Measurements from ENCODE around the gene DHRS11.
"Not testable (repeated sequence)": the region's sequence is repeated elsewhere in the genome, so short reads cannot be mapped to it uniquely, and the experiment has no call there.

Gene DHRS11

GRCh38 chr17:36601303-36602029 is 9.8 kb downstream of the DHRS11 start, which contains the start of gene MRM1:
Gene MRM1, plus strand, starts transcription at chr17:36601583. Its CDS starts 228 bp downstream, at chr17:36601811.
- H3K27ac Mint-ChIP-seq: peak within 1 kb of the TSS; percentile 91
- peaks cover 41% of the 10 kb centered on the region for H3K4me1 Mint-ChIP-seq (ENCODE audit: low read depth)
- H3K9me3 Mint-ChIP-seq: no peaks in the 10 kb centered on the region
- H3K36me3 Mint-ChIP-seq (ENCODE audit: low read depth): peaks cover 25% of the 10 kb centered on the region
- H3K27me3 Mint-ChIP-seq: no peaks in the 10 kb centered on the region
- H3K4me3 Mint-ChIP-seq: peak within 1 kb of the TSS; percentile 92

DNA sequence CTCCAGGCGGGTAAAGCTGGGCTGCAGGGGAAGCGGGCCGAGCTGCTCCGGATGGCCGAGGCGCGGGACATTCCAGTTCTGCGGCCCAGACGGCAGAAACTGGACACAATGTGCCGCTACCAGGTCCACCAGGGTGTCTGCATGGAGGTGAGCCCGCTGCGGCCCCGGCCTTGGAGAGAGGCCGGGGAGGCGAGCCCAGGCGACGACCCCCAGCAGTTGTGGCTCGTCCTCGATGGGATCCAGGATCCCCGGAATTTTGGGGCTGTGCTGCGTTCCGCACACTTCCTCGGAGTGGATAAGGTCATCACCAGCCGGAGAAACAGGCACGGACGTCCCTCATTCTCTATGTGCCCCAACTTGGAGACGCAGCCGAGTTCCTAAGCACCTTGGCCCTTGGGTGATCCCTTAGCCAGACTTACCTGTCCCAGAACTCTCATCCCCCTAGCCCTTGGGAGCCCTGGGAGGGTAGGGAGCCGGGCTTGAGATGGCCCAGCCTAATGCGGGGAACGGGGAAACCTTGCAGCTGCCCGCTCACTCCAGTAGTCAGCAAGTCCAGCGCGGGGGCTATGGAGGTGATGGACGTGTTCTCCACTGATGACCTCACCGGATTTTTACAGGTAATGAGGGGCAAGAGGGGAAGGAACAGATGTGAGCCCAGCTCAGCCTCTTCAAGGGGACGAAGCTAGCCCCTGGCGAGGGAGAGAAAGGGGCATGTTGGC is 10.5 kb downstream of the DHRS11 start:
- no peaks in the 10 kb centered on the region for H3K9me3 Mint-ChIP-seq
- peak overlapping the region; percentile 92 for H3K4me3 Mint-ChIP-seq
- peak overlapping the region; percentile 78 for H3K27ac Mint-ChIP-seq
- peaks cover 41% of the 10 kb centered on the region for H3K4me1 Mint-ChIP-seq (ENCODE audit: low read depth)
- peaks cover 25% of the 10 kb centered on the region for H3K36me3 Mint-ChIP-seq (ENCODE audit: low read depth)
- no peaks in the 10 kb centered on the region for H3K27me3 Mint-ChIP-seq

GRCh38 chr17:36602924-36603384 is 11.3 kb downstream of the DHRS11 start:
- H3K4me1 Mint-ChIP-seq (ENCODE audit: low read depth): peaks cover 46% of the 10 kb centered on the region
- no peaks in the 10 kb centered on the region for H3K9me3 Mint-ChIP-seq
- peak overlapping the region; percentile 92 for H3K4me3 Mint-ChIP-seq
- no peaks in the 10 kb centered on the region for H3K27me3 Mint-ChIP-seq
- H3K27ac Mint-ChIP-seq: peak overlapping the region; percentile 77
- peaks cover 30% of the 10 kb centered on the region for H3K36me3 Mint-ChIP-seq (ENCODE audit: low read depth)

DNA sequence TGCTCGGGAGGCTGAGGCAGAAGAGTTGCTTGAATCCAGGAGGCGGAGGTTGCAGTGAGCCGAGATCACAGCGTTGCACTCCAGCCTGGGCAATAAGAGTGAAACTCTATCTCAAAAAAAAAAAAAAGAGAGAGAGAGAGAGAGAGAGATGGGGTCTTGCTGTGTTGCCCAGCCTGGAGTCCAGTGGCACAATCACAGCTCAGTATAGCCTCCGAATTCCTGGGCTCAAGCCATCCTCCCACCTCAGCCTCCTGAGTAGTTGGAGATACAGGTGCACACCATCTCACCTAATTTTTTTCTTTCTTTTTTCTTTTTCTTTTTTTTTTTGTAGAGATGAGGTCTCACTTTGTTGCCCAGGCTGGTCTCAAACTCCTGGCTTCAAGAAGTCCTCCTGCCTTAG is 13.3 kb downstream of the DHRS11 start:
- Mint-ChIP-seq H3K4me1 (ENCODE audit: low read depth) (peaks cover 59% of the 10 kb centered on the region), H3K4me3 (peak overlapping the region; percentile 62), H3K36me3 (ENCODE audit: low read depth) (peaks cover 38% of the 10 kb centered on the region)
- not testable (repeated sequence) for H3K27ac Mint-ChIP-seq, H3K9me3 Mint-ChIP-seq, H3K27me3 Mint-ChIP-seq

- no peak overlapping the region for H3K4me3 Mint-ChIP-seq
- peaks cover 38% of the 10 kb centered on the region for H3K36me3 Mint-ChIP-seq (ENCODE audit: low read depth)
- H3K27ac Mint-ChIP-seq: no peak overlapping the region
- no peaks in the 10 kb centered on the region for H3K27me3 Mint-ChIP-seq
- peaks cover 45% of the 10 kb centered on the region for H3K4me1 Mint-ChIP-seq (ENCODE audit: low read depth)
- H3K9me3 Mint-ChIP-seq: no peaks in the 10 kb centered on the region
Measured at GRCh38 chr17:36608280-36608679, 16.6 kb downstream of the DHRS11 start.

GRCh38 chr17:36608794-36609497 is 17.3 kb downstream of the DHRS11 start:
- no peaks in the 10 kb centered on the region for H3K9me3 Mint-ChIP-seq
- peaks cover 41% of the 10 kb centered on the region for H3K4me1 Mint-ChIP-seq (ENCODE audit: low read depth)
- no peak overlapping the region for H3K4me3 Mint-ChIP-seq
- peaks cover 34% of the 10 kb centered on the region for H3K36me3 Mint-ChIP-seq (ENCODE audit: low read depth)
- H3K27ac Mint-ChIP-seq: no peak overlapping the region
- H3K27me3 Mint-ChIP-seq: no peaks in the 10 kb centered on the region

GRCh38 chr17:36609498-36609862 is 17.8 kb downstream of the DHRS11 start:
- no peaks in the 10 kb centered on the region for H3K27me3 Mint-ChIP-seq
- H3K36me3 Mint-ChIP-seq (ENCODE audit: low read depth): peaks cover 29% of the 10 kb centered on the region
- no peak overlapping the region for H3K27ac Mint-ChIP-seq
- H3K4me1 Mint-ChIP-seq (ENCODE audit: low read depth): peaks cover 36% of the 10 kb centered on the region
- no peaks in the 10 kb centered on the region for H3K9me3 Mint-ChIP-seq
- H3K4me3 Mint-ChIP-seq: no peak overlapping the region

- no peak overlapping the region for H3K4me3 Mint-ChIP-seq
- peaks cover 22% of the 10 kb centered on the region for H3K36me3 Mint-ChIP-seq (ENCODE audit: low read depth)
- no peak overlapping the region for H3K27ac Mint-ChIP-seq
- no peaks in the 10 kb centered on the region for H3K9me3 Mint-ChIP-seq
- no peaks in the 10 kb centered on the region for H3K27me3 Mint-ChIP-seq
- peaks cover 29% of the 10 kb centered on the region for H3K4me1 Mint-ChIP-seq (ENCODE audit: low read depth)
Measured at GRCh38 chr17:36610474-36610873, 18.8 kb downstream of the DHRS11 start.

DNA sequence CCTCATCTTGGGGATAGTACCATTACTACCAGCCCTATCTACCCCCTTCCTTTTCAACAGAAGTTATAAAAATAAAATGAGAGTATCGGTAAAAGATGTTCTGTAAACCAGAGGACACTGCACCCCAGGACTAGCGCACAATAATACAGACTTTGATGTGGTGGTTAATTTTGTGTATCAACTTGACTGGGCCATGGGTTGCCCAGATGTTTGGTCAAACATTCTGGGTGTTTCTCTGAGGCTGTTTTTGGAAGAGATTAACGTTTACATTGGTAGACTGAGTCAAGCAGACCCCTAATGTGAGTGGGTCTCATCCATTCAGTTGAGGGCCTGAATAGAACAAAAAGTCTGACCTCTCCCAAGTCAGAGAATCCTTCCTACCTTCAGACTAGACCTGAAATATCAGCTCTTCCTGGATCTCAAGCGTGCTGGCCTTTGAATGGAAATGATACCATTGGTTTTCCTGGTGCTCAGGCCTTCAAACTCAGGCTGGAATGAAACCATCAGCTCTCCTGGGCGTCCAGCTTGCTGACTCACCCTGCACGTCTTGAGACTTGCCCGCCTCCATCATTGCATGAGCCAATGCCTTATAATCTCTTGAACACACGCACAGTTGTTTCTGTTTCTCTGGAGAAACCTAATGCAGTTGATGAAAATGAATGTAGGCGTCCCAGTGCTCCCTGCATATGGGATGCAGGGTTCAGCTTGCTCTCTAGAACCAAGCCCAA is 19.8 kb downstream of the DHRS11 start:
- H3K27me3 Mint-ChIP-seq: no peaks in the 10 kb centered on the region
- H3K4me3 Mint-ChIP-seq: no peak overlapping the region
- no peaks in the 10 kb centered on the region for H3K9me3 Mint-ChIP-seq
- H3K4me1 Mint-ChIP-seq (ENCODE audit: low read depth): peaks cover 18% of the 10 kb centered on the region
- peaks cover 13% of the 10 kb centered on the region for H3K36me3 Mint-ChIP-seq (ENCODE audit: low read depth)
- H3K27ac Mint-ChIP-seq: no peak overlapping the region

- Mint-ChIP-seq H3K4me1 (ENCODE audit: low read depth) (peaks cover 18% of the 10 kb centered on the region), H3K27me3 (no peaks in the 10 kb centered on the region), H3K36me3 (ENCODE audit: low read depth) (peaks cover 13% of the 10 kb centered on the region), H3K9me3 (no peaks in the 10 kb centered on the region), H3K4me3 (no peak overlapping the region), H3K27ac (no peak overlapping the region)
Measured at GRCh38 chr17:36612323-36612722, 20.6 kb downstream of the DHRS11 start.

DNA sequence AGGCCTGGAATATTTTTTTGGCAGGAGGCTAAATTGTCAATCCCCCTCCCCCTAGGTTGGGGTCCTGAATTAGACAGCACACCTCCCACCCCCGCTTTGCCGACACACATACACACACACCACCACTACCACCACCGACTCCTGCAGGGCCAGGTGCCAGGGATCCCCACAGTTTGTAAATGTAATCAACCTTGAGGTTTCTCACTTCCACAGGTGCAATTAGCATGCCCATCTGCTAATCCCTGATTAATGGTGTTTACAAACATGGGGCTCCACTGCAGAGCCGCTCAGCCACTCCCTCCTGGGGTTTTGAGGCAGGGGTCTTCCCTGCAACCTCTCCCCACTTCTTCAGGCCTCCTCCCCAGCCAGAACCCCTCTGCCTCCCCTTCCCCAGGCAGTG is 21.5 kb downstream of the DHRS11 start:
- Mint-ChIP-seq H3K27ac (no peak overlapping the region), H3K36me3 (ENCODE audit: low read depth) (peaks cover 6% of the 10 kb centered on the region), H3K9me3 (no peaks in the 10 kb centered on the region), H3K4me1 (ENCODE audit: low read depth) (peaks cover 11% of the 10 kb centered on the region), H3K27me3 (no peaks in the 10 kb centered on the region), H3K4me3 (no peak overlapping the region)

GRCh38 chr17:36614081-36614480 is 22.4 kb downstream of the DHRS11 start:
- Mint-ChIP-seq H3K27me3 (no peaks in the 10 kb centered on the region), H3K4me3 (no peak overlapping the region)

GRCh38 chr17:36614933-36615332 is 23.3 kb downstream of the DHRS11 start:
- no peaks in the 10 kb centered on the region for H3K4me1 Mint-ChIP-seq (ENCODE audit: low read depth)
- H3K27ac Mint-ChIP-seq: no peak overlapping the region
- no peaks in the 10 kb centered on the region for H3K9me3 Mint-ChIP-seq
- no peaks in the 10 kb centered on the region for H3K36me3 Mint-ChIP-seq (ENCODE audit: low read depth)
- H3K4me3 Mint-ChIP-seq: no peak overlapping the region
- H3K27me3 Mint-ChIP-seq: no peaks in the 10 kb centered on the region

More at GRCh38 chr17:36614081-36614480, 22.4 kb downstream of the DHRS11 start:
- Mint-ChIP-seq H3K36me3 (ENCODE audit: low read depth) (no peaks in the 10 kb centered on the region), H3K27ac (no peak overlapping the region), H3K9me3 (no peaks in the 10 kb centered on the region), H3K4me1 (ENCODE audit: low read depth) (peaks cover 2% of the 10 kb centered on the region)
